ENCODE data around the gene AWAT1.
"Not testable (repeated sequence)": the region's sequence is repeated elsewhere in the genome, so short reads cannot be mapped to it uniquely, and the experiment has no call there.

Gene AWAT1

DNA sequence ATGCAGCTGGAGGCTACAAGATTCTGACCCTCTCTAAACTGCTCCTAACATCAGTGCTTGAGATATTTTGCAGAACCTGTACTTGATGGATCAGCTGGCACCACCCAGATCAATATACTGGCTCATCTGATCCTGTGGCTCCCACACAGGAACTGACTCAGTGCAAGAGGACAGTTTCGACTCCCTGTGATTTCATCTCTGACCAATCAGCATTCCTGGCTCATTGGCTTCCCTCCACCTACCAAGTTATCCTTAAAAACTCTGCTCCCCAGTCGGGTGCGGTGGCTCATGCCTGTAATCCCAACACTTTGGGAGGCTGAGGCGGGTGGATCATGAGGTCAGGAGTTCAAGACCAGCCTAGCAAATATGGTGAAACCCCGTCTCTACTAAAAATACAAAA, 9.1 kb downstream of the AWAT1 start:
- H3K27ac ChIP-seq (replicated peaks; ENCODE audit: low read length); H4K91ac ChIP-seq (ENCODE audit: low read depth, low read length, poor library complexity); H3K4me1 ChIP-seq (ENCODE audit: control insufficient read depth in 2 of 2, insufficient read depth in 1 of 2, low read depth in 1 of 2, low read length in 2 of 2); H2BK12ac ChIP-seq (ENCODE audit: low read length); H3K4me2 ChIP-seq (ENCODE audit: insufficient read depth, low read length, poor library complexity, severe bottlenecking); H3K27me3 ChIP-seq (ENCODE audit: control insufficient read depth in 3 of 3, insufficient read depth in 3 of 3, low read depth in 1 of 3, low read length in 3 of 3); H3K4ac ChIP-seq (ENCODE audit: low read length); H3K79me1 ChIP-seq (ENCODE audit: low read depth, low read length); H3K18ac ChIP-seq (ENCODE audit: low read length); H3K23ac ChIP-seq (ENCODE audit: low read depth, low read length, poor library complexity); H3K14ac ChIP-seq (ENCODE audit: low read length); H2AK5ac ChIP-seq (ENCODE audit: low read depth, low read length); H2BK15ac ChIP-seq (ENCODE audit: low read length); DNase-seq (ENCODE audit: low spot score); H3K9me3 ChIP-seq (replicated peaks in 1 of 2; ENCODE audit: control insufficient read depth in 2 of 2, insufficient read depth in 1 of 2, low read depth in 1 of 2, low read length in 2 of 2); H2BK120ac ChIP-seq (ENCODE audit: low read depth, low read length); H2BK5ac ChIP-seq (ENCODE audit: low read length); H4K8ac ChIP-seq (ENCODE audit: low read depth, low read length); H3K36me3 ChIP-seq (replicated peaks in 1 of 2; ENCODE audit: control insufficient read depth in 2 of 2, insufficient read depth in 2 of 2, low read length in 2 of 2); H3K9ac ChIP-seq (ENCODE audit: low read depth, low read length, poor library complexity); H3K4me3 ChIP-seq (ENCODE audit: low read length in 2 of 2); H2AFZ ChIP-seq (ENCODE audit: low read length): not testable (repeated sequence)
- WGBS, 2 donors (ENCODE audit: extremely low coverage in 2 of 2, insufficient read length in 2 of 2, insufficient replicate concordance in 1 of 2) = no CpG with 5 or more reads among the region's 5 CpGs

DNA sequence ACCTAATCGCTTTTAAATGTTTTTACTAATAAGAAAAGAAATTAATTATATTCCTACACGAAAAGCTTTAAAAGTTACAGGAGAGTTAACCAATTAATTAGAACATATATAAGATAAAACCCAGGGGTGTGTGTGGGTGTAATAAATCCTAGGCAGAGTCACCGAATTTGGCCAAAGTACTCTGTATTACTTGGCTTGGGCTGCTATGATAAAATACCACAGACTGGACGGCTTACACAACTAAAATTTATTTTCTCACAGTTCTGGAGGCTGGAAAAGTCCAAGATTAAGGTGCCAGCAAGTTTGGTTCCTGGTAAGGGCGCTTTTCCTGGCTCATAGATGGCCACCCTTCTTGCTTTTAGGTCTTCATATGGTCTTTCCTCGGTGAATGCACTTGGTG, 10.4 kb downstream of the AWAT1 start:
- Histone ChIP-seq H2BK12ac (ENCODE audit: low read length) (no peak overlapping the region), H3K27me3 (ENCODE audit: control insufficient read depth in 3 of 3, insufficient read depth in 3 of 3, low read depth in 1 of 3, low read length in 3 of 3) (peaks cover 0 to 5% (median 0%) of the 10 kb centered on the region in 3 experiments), H3K4me1 (ENCODE audit: control insufficient read depth in 2 of 2, insufficient read depth in 1 of 2, low read depth in 1 of 2, low read length in 2 of 2) (no peaks in the 10 kb centered on the region), H3K4me2 (ENCODE audit: insufficient read depth, low read length, poor library complexity, severe bottlenecking) (no peak overlapping the region), H4K91ac (ENCODE audit: low read depth, low read length, poor library complexity) (no peak overlapping the region), H2BK5ac (ENCODE audit: low read length) (no peak overlapping the region), H3K36me3 (replicated peaks in 1 of 2; ENCODE audit: control insufficient read depth in 2 of 2, insufficient read depth in 2 of 2, low read length in 2 of 2) (no peaks in the 10 kb centered on the region), H3K14ac (ENCODE audit: low read length) (no peak overlapping the region), H3K4ac (ENCODE audit: low read length) (no peak overlapping the region), H2BK15ac (ENCODE audit: low read length) (no peak overlapping the region), H4K8ac (ENCODE audit: low read depth, low read length) (no peak overlapping the region), H3K27ac (replicated peaks; ENCODE audit: low read length) (no peak overlapping the region), H3K9ac (ENCODE audit: low read depth, low read length, poor library complexity) (no peak overlapping the region), H3K79me1 (ENCODE audit: low read depth, low read length) (no peaks in the 10 kb centered on the region), H3K9me3 (replicated peaks in 1 of 2; ENCODE audit: control insufficient read depth in 2 of 2, insufficient read depth in 1 of 2, low read depth in 1 of 2, low read length in 2 of 2) (no peaks in the 10 kb centered on the region), H2AK5ac (ENCODE audit: low read depth, low read length) (no peak overlapping the region), H2AFZ (ENCODE audit: low read length) (no peak overlapping the region), H3K18ac (ENCODE audit: low read length) (no peak overlapping the region), H3K4me3 (ENCODE audit: low read length in 2 of 2) (no peak overlapping the region), H2BK120ac (ENCODE audit: low read depth, low read length) (no peak overlapping the region), H3K23ac (ENCODE audit: low read depth, low read length, poor library complexity) (no peak overlapping the region)
- no peak for DNase-seq (ENCODE audit: low spot score)
- no CpG with 5 or more reads among the region's 6 CpGs for WGBS, 2 donors (ENCODE audit: extremely low coverage in 2 of 2, insufficient read length in 2 of 2, insufficient replicate concordance in 1 of 2)

DNA sequence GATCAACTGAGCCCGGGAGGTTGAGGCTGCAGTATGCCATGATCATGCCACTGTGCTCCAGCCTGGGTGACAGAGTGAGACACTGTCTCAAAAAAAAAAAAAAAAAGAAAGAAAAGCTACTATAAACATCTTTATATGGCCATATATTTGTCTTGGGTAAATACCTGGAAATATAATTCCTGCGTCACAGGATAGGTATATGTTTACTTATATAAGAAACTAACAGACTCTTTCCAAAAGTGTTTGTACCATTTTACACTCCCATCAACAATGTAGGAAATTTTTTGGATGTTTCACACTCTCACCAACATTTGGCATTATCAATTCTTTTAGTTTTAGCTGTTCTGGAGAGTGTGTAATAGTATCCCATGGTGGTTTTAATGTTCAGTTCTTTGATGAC, 12.8 kb downstream of the AWAT1 start:
- H3K23ac ChIP-seq (ENCODE audit: low read depth, low read length, poor library complexity) = no peak overlapping the region
- no peak overlapping the region for H3K18ac ChIP-seq (ENCODE audit: low read length)
- H3K14ac ChIP-seq (ENCODE audit: low read length) = no peak overlapping the region
- H2BK15ac ChIP-seq (ENCODE audit: low read length) = no peak overlapping the region
- no peak overlapping the region for H3K9ac ChIP-seq (ENCODE audit: low read depth, low read length, poor library complexity)
- no peak overlapping the region for H2AK5ac ChIP-seq (ENCODE audit: low read depth, low read length)
- H2AFZ ChIP-seq (ENCODE audit: low read length) = no peak overlapping the region
- WGBS, 2 donors (ENCODE audit: extremely low coverage in 2 of 2, insufficient read length in 2 of 2, insufficient replicate concordance in 1 of 2) = no CpG with 5 or more reads among the region's 2 CpGs
- no peaks in the 10 kb centered on the region for H3K4me1 ChIP-seq (ENCODE audit: control insufficient read depth in 2 of 2, insufficient read depth in 1 of 2, low read depth in 1 of 2, low read length in 2 of 2)
- no peak overlapping the region for H2BK12ac ChIP-seq (ENCODE audit: low read length)
- H3K36me3 ChIP-seq (replicated peaks in 1 of 2; ENCODE audit: control insufficient read depth in 2 of 2, insufficient read depth in 2 of 2, low read length in 2 of 2) = no peaks in the 10 kb centered on the region
- no peak overlapping the region for H3K4me3 ChIP-seq (ENCODE audit: low read length in 2 of 2)
- no peak overlapping the region for H2BK5ac ChIP-seq (ENCODE audit: low read length)
- no peak overlapping the region for H4K91ac ChIP-seq (ENCODE audit: low read depth, low read length, poor library complexity)
- no peak for DNase-seq (ENCODE audit: low spot score)
- H3K4me2 ChIP-seq (ENCODE audit: insufficient read depth, low read length, poor library complexity, severe bottlenecking) = no peak overlapping the region
- no peak overlapping the region for H3K27ac ChIP-seq (replicated peaks; ENCODE audit: low read length)
- no peak overlapping the region for H2BK120ac ChIP-seq (ENCODE audit: low read depth, low read length)
- H3K4ac ChIP-seq (ENCODE audit: low read length) = no peak overlapping the region
- no peak overlapping the region for H4K8ac ChIP-seq (ENCODE audit: low read depth, low read length)
- no peaks in the 10 kb centered on the region for H3K79me1 ChIP-seq (ENCODE audit: low read depth, low read length)
- H3K9me3 ChIP-seq (replicated peaks in 1 of 2; ENCODE audit: control insufficient read depth in 2 of 2, insufficient read depth in 1 of 2, low read depth in 1 of 2, low read length in 2 of 2) = no peaks in the 10 kb centered on the region
- H3K27me3 ChIP-seq (ENCODE audit: control insufficient read depth in 3 of 3, insufficient read depth in 3 of 3, low read depth in 1 of 3, low read length in 3 of 3) = peaks cover 0 to 5% (median 0%) of the 10 kb centered on the region in 3 experiments

DNA sequence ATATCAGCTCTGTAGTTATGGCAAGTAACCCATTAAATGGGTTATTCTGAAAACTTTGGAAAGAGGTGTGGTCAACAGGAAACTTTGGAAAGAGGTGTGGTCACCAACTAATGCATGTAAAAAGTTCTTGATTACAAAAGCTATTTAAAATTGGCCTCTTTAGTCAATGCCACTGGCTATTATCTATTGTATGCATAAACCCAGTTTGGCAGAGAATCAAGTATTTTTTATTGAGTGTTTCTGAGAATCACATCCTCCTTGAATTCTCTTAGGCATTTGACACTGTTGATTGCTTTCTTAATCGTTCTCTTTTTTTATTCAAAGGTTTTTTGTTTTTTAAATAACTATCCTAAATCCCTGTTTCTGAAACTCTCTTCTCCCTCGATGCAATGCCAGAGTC, 18.0 kb downstream of the AWAT1 start:
- Histone ChIP-seq H2BK15ac (ENCODE audit: low read length) (no peak overlapping the region), H2BK5ac (ENCODE audit: low read length) (no peak overlapping the region), H3K36me3 (replicated peaks in 1 of 2; ENCODE audit: control insufficient read depth in 2 of 2, insufficient read depth in 2 of 2, low read length in 2 of 2) (no peaks in the 10 kb centered on the region), H3K79me1 (ENCODE audit: low read depth, low read length) (no peaks in the 10 kb centered on the region), H4K8ac (ENCODE audit: low read depth, low read length) (no peak overlapping the region), H2BK12ac (ENCODE audit: low read length) (no peak overlapping the region), H3K9me3 (replicated peaks in 1 of 2; ENCODE audit: control insufficient read depth in 2 of 2, insufficient read depth in 1 of 2, low read depth in 1 of 2, low read length in 2 of 2) (no peaks in the 10 kb centered on the region), H3K9ac (ENCODE audit: low read depth, low read length, poor library complexity) (no peak overlapping the region), H2AFZ (ENCODE audit: low read length) (no peak overlapping the region), H2BK120ac (ENCODE audit: low read depth, low read length) (no peak overlapping the region), H4K91ac (ENCODE audit: low read depth, low read length, poor library complexity) (no peak overlapping the region), H3K4me2 (ENCODE audit: insufficient read depth, low read length, poor library complexity, severe bottlenecking) (no peak overlapping the region), H3K14ac (ENCODE audit: low read length) (no peak overlapping the region), H3K23ac (ENCODE audit: low read depth, low read length, poor library complexity) (no peak overlapping the region), H3K4me3 (ENCODE audit: low read length in 2 of 2) (no peak overlapping the region), H3K4me1 (ENCODE audit: control insufficient read depth in 2 of 2, insufficient read depth in 1 of 2, low read depth in 1 of 2, low read length in 2 of 2) (no peaks in the 10 kb centered on the region), H3K4ac (ENCODE audit: low read length) (no peak overlapping the region), H3K27me3 (ENCODE audit: control insufficient read depth in 3 of 3, insufficient read depth in 3 of 3, low read depth in 1 of 3, low read length in 3 of 3) (no peaks in the 10 kb centered on the region), H2AK5ac (ENCODE audit: low read depth, low read length) (no peak overlapping the region), H3K27ac (replicated peaks; ENCODE audit: low read length) (no peak overlapping the region), H3K18ac (ENCODE audit: low read length) (no peak overlapping the region)
- no peak for DNase-seq (ENCODE audit: low spot score)
- WGBS, 2 donors (ENCODE audit: extremely low coverage in 2 of 2, insufficient read length in 2 of 2, insufficient replicate concordance in 1 of 2) = no CpG with 5 or more reads among the region's 2 CpGs

Measured in neuronal stem cell (in vitro differentiated cells).